Suppressor macrophage treated with lipopolysaccharide for 1 hour (primary cell): ENCODE measurements around the gene RBM8A.

ENCODE experiments used
- DNase-seq, 3 donors: peaks; one replicate each; pipeline ENCODE4 v3.0.0-alpha.2; 2020 to 2022

The RBM8A gene

GRCh38 chr1:145871994-145872924, 55.0 kb downstream of the RBM8A start:
- peak; percentile 57 to 72 (median 63) for DNase-seq
